HG02571 (cell line): ENCODE data around the gene CTU1.

Experiments
- ATAC-seq: cut with Tn5 transposase; IDR thresholded peaks from one replicate; pipeline ENCODE4 v1.9.1; 2021; ENCODE audit warnings: mild to moderate bottlenecking, moderate library complexity; ENCODE audit not compliant: unreplicated experiment

Gene CTU1

DNA sequence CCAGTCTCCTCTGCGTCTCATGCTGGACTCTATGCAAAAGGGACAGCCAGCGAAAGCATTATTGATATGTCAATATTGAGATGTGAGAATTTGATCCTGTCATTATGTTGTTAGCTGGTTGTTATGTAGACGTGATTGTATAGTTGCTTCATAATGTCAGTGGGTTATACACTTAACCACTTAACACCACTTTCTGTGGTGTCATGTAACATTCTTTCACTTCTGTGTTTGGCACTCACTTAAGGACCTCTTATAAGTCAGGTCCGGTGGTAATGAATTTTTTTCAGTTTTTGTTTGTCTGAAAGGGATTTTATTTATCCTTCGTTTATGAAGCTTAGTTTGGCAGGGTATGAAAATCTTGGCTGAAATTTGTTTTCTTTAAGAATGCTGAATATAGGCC is 26.8 kb upstream of the CTU1 start:
- ATAC-seq: no peak

DNA sequence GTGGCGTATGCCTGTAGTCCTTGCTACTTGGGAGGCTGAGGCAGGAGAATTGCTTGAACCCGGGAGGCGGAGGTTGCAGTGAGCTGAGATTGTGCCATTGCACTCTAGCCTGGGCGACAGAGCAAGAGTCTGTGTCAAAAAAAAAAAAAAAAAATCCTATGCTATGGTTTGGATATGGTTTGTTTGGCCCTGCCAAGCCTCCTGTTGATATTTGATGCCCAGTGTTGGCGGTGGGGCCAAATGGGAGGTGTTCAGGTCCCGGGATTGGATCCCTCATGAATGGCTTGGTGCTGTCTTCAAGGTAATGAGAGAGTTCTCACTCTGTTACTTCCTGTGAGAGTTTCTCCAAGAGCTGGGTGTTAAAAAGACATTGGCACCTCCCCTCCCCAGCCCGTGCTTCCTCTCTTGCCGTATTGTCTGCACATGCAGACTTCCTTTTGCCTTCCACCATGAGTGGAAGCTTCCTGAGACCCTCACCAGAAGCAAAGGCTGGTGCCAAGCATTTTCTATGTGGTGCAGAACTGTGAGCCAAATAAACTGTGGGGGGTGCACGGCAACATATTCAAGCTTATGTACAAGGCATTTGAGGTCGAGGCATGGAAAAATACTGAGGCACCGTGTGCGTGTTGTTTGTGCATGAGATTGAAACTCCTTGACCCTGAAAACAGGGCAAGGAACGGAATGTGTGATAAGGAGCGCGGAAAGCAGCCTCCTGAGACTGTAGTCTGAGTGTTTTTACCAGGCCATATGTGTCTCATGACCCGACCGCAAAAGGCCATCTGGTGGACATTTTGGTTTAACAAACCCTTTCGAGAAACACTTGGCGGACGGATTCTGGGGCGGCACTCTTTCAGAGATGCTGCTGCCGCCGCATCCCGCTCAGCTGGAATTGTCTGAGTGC is 23.8 kb upstream of the CTU1 start:
- no peak for ATAC-seq

DNA sequence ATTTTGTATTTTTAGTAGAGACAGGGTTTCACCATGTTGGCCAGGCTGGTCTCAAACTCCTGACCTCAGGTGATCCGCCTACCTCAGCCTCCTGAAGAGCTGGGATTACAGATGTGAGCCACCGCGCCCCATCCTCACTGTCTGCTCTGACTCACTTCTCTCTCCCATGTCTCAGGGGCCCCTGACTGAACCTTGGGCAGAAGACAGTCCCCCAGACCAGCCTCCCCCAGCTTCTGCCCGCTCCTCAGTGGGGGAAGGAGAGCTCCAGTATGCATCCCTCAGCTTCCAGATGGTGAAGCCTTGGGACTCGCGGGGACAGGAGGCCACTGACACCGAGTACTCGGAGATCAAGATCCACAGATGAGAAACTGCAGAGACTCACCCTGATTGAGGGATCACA is 21.5 kb upstream of the CTU1 start:
- no peak for ATAC-seq

DNA sequence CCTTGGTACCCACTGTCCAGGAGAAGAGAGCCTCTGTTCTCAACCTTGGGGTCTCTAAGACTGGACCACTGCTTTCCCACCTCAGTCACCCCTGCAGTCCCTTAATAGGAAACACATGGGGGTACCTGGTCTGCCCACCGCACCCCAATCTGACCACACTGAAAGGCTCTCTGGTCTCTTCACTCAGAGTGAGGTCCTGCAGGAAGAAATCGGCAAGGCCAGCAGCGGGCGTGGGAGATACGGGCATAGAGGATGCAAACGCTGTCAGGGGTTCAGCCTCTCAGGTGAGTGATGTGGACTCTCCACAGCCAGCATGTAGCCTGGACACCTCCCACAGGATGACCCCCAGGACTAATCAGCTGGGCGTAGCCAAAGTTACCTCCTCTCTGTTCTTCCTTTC is 20.0 kb upstream of the CTU1 start:
- no peak for ATAC-seq

DNA sequence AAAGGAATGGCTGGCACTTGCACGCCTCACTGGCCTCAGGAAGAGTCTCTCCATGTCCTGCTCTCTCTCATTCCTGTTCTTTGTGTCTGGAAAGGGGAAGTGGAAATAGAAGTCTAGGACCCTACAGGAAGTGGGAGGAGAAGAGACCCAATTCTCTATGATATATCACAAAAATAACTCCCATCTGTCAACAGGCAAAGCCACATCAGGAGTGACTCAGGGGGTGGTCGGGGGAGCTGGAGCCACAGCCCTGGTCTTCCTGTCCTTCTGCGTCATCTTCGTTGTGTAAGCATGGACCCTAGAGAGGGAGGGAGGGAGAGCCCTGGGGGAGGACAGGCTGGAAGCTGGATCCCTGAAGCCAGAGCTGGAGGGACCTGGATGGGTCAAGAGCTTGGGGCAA is 19.5 kb upstream of the CTU1 start:
- no peak for ATAC-seq

DNA sequence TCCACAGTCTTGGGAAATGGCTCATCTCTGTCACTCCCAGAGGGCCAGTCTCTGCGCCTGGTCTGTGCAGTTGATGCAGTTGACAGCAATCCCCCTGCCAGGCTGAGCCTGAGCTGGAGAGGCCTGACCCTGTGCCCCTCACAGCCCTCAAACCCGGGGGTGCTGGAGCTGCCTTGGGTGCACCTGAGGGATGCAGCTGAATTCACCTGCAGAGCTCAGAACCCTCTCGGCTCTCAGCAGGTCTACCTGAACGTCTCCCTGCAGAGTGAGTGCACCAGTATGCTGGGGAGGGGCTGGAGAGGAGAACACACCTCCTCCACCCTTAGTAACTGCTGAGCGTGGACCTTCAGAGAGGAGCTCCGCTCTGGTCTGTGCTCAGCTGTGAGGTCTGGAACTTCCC is 18.8 kb upstream of the CTU1 start:
- ATAC-seq: no peak

DNA sequence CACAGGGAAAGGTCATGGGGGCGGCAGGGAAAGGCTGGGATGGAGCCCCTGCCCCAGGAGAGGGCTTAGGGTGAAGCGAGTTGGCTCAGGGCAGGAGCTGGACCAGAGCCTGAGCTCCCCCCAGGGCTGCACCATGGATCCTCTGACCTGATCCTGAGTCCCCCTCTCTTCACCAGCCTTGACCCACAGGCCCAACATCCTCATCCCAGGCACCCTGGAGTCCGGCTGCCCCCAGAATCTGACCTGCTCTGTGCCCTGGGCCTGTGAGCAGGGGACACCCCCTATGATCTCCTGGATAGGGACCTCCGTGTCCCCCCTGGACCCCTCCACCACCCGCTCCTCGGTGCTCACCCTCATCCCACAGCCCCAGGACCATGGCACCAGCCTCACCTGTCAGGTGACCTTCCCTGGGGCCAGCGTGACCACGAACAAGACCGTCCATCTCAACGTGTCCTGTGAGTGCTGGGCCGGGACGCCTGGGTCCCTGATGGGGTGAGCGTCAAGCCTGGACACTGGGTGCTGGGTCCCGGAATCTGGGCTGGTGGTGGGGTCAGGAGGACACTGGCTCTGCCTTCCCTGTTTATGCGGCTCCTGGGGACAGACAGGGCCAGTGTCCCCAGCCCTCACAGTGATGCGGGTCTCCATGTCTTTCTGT is 17.3 kb upstream of the CTU1 start:
- no peak for ATAC-seq

DNA sequence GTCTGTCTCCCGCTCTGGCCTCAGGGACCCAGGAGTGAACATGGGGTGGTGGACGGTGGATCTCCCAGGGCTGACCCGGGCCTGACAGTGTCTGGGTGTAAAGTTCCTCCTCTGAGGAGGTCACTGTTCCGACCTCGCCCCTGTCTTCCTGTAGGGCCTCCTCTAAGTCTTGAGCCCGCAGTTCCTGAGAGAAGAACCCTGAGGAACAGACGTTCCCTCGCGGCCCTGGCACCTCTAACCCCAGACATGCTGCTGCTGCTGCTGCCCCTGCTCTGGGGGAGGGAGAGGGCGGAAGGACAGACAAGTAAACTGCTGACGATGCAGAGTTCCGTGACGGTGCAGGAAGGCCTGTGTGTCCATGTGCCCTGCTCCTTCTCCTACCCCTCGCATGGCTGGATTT is 16.5 kb upstream of the CTU1 start, which contains the start of gene SIGLEC9:
Gene SIGLEC9, plus strand, starts transcription at position 178 of the 400 bp plus-strand sequence. Its CDS starts 69 bp downstream, at position 247.
- ATAC-seq: no peak

DNA sequence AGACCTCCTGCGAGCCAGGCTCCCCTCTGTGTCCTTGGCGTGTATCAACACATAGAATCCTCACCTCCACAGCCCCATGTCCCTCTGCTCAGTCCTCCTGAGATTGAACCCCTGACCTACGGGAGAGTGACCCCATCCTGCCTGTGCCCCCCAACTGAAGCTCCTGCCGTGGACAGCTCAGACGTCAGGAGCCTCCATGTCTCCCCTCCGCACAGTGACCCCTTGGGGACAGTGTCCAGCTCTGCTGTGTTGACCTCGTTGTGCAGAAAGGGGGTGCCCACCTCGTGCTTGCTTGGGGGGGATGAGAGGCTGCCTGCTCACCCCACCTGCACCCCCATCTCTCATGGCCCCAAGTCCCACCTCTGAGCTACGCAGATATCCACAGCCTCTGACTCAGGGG is 16.0 kb upstream of the CTU1 start:
- no peak for ATAC-seq

DNA sequence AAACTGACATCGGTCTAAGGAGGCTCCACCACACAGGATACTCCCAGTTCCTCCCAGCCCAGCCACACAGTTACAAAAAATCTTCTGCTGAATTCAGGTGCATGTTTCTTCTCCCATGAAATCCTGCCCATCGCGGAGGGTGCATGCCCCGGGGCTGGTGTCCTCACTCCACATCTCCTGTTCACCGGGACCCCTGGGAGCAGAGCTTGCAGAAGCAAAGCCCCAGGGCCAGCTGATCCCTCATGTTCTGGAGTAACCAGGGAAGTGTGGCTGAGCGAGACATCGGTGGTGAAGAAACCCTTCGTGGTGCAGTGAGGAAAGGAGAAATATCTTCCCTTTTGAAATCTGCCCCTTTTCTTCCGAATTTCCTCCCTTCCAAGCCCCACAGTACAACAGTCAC is 15.6 kb upstream of the CTU1 start:
- ATAC-seq: no peak

DNA sequence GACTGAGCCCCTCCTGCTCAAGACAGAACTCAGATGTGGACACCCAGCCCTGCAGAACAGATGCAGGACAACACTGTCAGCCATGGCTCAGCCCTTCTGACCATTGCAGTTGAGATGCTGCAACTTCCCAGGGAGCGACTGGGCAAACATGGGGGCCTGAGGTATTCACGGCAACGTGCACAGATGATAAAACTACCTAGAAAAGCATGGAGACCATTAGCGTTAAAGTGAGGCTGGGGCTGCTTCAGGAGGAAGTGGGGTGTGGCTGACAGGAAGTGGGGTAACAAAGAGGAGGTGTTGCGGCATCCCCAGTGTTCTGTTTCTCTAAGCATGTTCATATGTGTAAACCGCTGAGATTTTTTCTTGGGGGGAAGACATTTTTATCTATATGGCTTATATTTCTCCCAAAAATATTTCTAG is 15.2 kb upstream of the CTU1 start:
- no peak for ATAC-seq

DNA sequence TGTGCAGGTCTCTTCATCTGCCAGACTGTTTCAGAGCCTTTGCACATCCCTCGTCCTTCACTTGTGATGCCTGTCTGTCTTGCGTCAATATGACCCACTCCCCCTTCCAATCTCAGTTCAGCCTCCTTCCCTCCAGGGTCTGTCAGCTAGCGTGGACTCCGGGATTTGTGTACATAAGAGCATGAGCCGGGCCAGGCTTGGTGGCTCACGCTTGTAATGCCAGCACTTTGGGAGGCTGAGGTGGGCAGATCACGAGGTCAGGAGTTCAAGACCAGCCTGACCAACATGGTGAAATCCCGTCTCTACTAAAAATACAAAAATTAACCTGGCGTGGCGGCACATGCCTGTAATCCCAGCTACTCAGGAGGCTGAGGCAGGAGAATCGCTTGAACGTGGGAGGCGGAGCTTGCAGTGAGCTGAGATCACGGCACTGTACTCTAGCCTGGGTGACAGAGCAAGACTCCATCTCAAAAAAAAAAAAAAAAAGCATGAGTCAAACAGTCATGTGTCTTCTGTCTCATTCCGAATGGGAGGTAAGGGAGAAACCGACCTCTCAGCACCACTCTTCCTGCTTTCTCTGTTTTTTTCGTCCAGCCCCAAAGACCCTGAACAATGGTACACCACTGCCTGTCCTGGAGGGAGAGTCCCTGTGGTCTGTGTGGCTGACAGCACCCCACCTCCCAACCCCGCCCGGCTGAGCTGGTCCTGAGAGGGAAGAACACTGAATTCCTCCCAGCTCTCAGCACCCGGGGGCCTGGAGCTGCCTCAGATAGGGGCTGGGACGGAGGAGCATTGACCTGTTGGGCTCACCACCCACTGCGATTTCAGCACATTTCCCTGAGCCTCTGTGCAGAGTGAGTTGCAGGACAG is 14.1 kb upstream of the CTU1 start:
- ATAC-seq: no peak

DNA sequence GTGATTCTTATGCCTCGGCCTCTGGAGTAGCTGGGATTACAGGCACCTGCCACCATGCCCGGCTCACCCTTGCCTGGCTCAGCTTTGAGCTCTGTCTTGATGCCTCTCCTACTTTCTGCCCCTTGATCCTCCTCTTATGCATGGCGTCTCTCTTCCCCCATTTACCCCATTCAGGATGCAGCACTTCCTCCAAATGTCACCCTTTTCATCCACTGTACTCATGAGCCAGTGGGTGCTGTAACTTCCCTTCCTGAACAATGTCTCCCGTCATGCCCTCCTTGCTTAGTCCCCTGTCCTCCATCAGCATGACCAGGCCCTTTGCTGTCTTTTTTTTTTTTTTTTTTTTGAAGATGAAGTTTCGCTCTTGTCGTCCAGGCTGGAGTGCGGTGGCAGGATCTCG is 13.0 kb upstream of the CTU1 start:
- no peak for ATAC-seq

DNA sequence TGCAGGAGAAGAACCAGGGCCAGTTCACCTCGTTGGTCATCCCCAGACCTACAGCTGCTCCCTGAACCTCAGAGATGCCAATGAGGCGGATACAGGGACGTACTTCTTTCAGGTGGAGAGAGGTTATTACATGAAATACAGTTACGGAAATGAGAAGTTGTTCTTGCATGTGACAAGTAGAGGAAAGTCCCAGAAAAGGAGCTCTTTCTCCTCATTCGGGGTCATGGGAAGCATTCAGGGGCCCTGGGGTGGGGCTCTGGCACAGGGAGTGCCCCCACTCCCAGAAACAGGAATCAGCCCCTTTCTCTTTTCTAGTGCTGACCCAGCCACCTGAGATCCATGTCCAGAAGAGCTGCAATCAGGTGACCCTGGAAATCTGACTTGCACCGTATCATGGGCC is 12.0 kb upstream of the CTU1 start:
- ATAC-seq: no peak

DNA sequence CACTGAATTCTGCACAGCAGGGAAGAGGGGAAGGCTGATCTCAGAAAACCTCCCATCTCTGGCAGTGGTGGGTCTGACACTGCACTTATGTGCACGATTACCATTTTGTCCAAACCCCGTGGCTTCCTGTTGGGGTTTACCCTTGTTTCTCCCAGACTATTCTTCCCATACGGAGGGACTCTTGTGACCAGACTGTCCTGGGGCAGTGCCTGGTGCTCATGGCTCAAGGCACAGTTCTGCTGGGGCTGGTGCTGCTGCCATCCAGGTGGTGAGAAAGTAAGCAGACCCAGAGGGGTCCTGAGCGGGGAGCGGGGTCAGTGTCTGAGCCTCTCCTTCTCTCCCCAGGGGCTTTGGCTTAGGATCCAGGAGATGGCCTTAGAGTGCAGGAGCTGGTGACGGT is 11.4 kb upstream of the CTU1 start:
- no peak for ATAC-seq

DNA sequence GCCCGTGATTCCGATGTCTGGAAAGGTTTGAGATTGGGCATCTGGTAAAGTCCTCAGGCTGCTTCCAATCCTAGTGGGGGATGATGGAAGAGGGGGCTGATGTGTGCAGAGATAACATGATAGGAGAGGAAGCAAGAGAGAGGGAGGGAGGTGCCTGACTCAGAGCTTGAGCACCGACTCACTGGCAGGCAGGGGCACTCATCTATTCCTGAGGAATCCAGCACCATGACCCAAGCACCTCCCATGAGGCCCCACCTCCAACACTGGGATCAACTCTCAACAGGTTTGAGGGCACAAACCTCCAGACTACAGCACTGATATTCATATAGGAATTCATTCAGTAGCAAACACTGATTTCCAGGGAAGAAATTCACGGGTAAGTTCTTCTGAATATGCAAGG is 10.9 kb upstream of the CTU1 start:
- no peak for ATAC-seq

DNA sequence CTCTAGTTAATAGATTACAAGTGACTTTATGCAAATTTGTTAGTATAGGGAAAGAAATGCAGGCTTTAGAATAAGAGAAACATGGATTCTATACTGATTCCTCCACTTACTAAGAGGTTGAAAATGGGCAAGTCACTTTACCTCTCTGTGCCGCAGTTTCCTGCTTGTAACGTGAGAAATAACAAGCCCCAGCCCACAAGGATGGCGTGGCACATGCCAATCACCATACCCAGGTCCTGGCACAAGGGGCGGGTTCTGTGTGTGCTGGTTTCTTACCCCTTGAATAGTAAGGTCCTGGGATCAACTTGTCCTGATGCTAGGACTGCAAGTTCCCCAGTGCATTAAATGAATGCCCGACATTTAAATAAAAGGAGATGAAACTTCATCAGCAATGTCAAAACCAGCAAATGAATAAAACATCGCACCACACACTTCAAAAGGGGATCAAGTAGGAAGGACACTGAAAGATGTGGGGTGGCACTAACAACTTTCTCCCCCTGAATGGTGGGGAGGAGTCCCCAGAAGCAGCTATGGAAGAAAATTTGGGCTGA is 8.6 kb upstream of the CTU1 start:
- ATAC-seq: no peak

DNA sequence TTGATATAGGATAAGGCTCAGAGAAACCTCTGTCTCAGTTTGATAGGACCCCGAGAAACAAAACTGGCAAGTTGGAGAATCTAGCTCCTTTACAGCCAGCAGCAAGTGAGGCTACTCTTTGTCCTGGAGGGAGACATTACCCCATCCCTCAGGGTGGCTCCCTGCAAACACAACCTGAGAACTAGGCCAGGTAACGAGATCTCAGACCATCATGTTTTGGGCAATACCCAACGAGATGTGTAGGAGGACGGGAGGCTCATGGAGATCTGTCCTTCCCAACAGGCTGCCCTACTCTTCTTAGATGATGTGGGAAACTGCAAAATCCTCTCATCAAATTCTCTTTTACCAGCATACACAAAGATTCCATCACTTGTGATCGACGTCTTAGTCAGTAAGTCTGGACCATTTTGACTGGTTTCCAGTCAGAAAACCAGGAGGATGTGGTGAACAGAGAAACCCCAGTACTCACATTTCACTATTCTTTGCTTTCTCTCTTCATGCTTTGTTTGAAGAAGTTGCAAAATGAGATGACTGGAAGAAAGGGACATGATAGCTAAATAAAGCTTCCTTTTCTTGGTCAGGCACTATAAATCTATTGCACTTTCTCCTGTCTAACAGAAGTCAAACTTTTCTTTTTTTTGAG is 6.0 kb upstream of the CTU1 start:
- ATAC-seq: no peak

DNA sequence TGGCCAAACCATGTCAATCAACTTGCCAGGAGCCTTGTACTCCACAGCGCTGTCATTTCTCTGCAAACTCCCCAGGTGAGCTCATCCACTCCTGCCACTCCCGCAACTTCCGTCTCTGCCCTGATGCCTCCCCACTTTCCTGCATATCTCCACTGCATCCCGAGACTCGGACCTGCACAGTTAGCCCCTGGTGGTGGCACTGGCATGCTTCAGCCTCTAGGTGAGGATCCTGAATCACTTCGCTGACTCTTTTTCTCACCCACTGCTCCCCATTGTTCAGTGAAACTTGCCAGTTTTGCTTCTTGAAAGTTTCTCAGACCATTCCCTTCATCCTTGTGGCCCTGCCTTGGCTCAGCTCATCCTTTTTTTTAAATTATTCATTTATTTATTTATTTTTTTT is 3.4 kb upstream of the CTU1 start:
- no peak for ATAC-seq

DNA sequence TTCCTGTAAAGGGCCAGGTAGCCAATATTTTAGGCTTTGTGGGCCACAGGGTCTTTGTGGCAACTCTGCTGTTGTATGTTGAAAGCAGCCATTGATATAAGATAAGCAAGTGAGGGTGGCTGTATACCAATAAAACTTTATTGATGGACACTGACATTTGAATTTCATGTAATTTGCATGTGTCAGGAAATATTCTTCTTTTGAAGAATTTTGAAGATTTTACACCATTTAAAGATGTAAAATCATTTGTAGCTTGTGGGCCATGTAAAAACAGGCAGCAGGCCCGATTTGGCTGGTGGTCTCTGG is 2.4 kb upstream of the CTU1 start:
- no peak for ATAC-seq

DNA sequence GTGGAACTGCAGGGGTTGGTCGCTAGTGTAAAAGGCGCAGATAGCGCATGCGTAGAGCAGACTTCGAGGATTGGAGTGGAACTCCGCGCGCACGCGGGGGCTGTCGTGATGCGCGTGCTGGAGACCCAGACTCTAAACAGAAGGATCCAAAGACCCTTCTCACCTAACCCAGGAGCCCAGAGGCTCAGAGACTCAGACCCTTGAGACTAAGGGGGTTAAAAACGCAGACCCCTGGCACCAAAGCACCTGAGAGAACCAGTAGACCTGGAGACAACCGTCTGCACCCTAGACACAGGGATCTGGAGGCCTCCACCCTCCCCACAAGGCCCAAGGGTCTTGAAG is 567 bp upstream of the CTU1 start:
- peak; percentile 28 for ATAC-seq
